ENCODE data around the gene KDM2A.

Gene KDM2A

GRCh38 chr11:67273260-67273990 is 154.4 kb downstream of the KDM2A start:
- no peak for DNase-seq (ENCODE audit: low spot score)

DNA sequence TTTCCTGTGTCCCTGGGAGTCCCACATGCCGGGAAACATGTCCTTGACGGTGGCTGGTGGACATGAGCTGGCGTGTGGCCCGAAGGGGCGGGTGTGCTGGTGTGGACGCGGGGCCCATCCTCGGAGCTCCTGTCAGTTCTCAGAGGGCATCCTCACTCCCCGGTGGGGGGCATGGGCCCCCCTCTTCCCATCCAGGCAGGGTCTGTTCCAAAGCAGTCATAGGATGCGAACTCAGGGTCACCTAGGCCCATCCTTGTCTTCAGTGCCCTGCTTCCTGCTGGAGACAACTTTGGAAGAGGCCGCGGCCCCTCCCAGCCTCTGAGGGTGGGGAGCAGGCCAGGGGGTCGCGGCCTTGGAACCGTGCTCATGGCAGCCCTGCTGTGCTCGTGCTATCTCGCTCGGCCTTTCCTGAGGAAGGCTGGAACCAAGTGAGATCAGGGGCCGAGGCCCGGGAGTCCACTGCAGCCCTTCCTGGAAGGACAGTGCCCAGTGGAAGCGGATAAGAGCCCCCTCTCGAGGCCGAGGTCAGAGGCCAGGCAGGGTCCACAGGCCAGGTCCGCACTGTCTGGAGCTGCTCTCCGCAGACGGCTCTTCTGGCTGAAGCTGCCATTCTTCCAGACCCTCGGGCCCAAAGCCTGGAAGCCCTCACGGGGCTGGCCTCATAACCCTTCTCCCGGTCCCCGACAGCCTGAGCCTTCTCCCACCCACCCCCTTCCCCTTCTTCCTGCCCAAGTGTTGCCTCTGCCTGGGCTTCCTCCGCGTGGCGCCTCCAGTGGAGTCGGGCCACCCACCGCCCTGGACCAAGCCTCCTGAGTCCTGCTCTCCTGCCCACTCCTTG is 155.9 kb downstream of the KDM2A start:
- DNase-seq (ENCODE audit: low spot score), result no peak

- no peak for DNase-seq (ENCODE audit: low spot score)
Observed at GRCh38 chr11:67275606-67276409, 156.7 kb downstream of the KDM2A start.

- peak; percentile 67 for DNase-seq (ENCODE audit: low spot score)
Observed at GRCh38 chr11:67276781-67277230, 157.7 kb downstream of the KDM2A start.

DNA sequence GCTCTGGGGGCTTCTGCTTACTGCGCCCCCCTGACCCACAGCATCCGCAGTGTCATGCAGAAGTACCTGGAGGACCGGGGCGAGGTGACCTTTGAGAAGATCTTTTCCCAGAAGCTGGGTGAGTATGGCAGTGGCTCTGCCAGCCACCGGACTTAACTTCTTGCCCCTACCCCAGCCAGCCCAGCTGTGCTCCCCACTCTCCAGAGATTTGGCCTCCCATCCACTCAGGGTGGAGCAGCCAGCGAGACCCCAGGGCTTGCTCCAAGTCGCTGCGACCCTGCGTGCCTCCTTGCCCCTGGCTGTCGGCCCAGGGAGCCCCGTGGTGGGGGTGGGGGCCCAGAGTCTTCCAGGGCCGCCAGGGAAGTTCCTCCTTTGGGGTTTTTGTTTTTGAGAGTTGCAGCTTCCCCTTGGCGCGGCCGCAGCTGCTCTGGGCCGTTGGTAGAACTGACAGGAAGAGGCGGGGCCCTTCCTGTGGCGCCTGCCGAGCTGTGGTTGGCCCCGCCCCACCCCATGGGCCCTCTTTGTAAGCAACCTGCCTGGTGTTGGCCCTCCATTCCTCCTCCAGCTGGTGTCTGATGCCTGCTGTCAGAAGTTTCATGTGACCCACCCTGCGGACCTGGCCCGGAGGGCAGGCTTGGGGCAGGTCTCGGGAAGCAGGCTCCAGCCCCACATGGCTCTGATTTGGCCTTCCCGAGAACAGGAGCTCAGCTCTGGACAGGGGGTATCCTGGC is 158.3 kb downstream of the KDM2A start:
- DNase-seq (ENCODE audit: low spot score), result peak; percentile 96

GRCh38 chr11:67278135-67278938 is 159.3 kb downstream of the KDM2A start:
- DNase-seq (ENCODE audit: low spot score), result no peak

DNA sequence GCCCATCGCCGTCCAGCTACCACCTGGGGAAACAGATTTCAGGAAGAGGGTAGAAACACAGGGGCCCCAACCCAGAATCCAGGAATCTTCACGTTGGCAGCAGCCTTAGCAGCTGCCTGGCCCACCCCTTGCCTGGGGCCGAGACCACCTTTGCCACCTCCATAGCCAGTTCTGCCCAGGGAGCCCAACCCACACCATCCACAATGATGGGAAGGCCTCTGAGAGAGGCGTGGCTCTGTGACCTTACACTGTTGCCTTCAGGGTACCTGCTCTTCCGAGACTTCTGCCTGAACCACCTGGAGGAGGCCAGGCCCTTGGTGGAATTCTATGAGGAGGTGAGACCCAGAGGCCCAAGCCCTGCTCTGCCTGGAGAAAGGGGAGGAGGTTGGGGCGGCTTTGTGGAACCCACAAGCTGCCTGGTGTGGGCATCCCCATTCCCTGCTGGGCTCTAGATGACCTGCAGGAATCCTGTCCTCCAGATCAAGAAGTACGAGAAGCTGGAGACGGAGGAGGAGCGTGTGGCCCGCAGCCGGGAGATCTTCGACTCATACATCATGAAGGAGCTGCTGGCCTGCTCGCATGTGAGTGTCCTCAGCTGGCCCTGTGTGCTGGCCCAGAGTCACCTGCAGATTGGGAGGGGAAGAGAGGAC is 160.0 kb downstream of the KDM2A start:
- DNase-seq (ENCODE audit: low spot score), result no peak

- no peak for DNase-seq (ENCODE audit: low spot score)
Observed at GRCh38 chr11:67279589-67280340, 160.7 kb downstream of the KDM2A start.

GRCh38 chr11:67280341-67280787 is 161.3 kb downstream of the KDM2A start:
- DNase-seq (ENCODE audit: low spot score), result no peak

DNA sequence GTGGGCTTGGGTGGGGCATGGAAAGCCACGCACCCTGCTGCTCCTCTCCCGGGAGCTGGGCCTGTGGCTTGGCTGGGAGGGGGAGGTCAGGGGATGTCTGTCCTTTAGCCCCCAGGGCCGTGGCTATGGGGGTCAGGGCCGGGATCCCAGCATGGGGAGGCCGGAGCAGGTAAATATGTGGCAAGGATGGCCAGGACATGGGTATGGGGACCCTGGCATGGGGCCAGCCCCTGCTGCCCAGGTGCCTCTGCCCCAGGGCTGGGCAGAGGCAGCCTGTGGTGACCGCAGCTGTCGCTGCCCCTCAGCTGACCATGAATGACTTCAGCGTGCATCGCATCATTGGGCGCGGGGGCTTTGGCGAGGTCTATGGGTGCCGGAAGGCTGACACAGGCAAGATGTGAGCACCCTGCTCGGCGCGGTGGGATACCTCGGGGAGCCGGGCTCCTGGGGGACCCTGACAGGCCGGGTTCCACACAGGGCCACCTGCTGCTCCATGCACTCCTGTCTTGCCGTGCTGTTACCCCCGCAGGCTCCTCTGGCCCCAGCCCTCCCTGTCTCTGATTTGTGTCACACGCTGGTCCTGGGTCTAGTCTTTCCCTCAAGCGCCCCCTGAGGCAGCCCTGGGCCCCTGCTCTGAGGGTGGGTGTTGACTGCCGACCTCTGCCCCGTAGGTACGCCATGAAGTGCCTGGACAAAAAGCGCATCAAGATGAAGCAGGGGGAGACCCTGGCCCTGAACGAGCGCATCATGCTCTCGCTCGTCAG is 161.9 kb downstream of the KDM2A start:
- no peak for DNase-seq (ENCODE audit: low spot score)

GRCh38 chr11:67281552-67282150 is 162.6 kb downstream of the KDM2A start:
- DNase-seq (ENCODE audit: low spot score), result no peak

GRCh38 chr11:67282155-67282875 is 163.3 kb downstream of the KDM2A start:
- no peak for DNase-seq (ENCODE audit: low spot score)

DNA sequence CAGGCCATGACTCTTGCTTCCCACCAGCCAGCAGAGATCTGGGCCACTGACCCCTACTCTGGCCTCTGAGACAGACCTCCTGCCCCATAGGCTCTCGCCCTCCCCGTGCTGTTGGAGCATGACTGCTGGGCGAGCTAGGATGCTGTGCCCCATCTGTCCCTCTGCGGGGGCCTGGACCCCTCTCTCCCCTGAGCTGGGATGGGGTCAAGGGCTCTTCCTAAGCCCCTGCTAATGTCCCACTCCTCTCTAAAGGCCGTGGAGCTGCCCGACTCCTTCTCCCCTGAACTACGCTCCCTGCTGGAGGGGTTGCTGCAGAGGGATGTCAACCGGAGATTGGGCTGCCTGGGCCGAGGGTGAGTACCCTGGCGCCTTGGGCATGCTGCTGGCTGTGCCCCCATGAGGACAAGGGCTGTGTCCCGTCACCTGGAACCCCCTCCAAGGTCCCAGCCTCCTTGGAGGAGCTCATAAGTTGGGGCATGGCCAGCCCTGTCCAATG is 163.9 kb downstream of the KDM2A start:
- no peak for DNase-seq (ENCODE audit: low spot score)

DNA sequence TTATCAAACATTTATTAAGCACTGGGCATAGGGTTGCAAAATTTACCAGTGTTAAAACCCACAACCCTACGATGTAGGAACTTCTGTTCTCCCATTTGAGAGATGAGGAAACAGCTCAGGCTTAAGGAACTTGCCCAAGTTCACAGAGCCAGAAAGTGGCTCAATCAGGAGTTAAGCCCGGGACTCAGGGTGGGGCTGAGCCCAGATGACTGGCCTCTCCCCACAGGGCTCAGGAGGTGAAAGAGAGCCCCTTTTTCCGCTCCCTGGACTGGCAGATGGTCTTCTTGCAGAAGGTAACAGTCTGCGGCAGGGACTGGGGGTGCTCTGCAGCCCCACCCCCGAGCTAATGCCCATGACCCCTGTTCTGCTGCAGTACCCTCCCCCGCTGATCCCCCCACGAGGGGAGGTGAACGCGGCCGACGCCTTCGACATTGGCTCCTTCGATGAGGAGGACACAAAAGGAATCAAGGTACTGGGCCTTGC is 164.5 kb downstream of the KDM2A start:
- DNase-seq (ENCODE audit: low spot score), result no peak

DNA sequence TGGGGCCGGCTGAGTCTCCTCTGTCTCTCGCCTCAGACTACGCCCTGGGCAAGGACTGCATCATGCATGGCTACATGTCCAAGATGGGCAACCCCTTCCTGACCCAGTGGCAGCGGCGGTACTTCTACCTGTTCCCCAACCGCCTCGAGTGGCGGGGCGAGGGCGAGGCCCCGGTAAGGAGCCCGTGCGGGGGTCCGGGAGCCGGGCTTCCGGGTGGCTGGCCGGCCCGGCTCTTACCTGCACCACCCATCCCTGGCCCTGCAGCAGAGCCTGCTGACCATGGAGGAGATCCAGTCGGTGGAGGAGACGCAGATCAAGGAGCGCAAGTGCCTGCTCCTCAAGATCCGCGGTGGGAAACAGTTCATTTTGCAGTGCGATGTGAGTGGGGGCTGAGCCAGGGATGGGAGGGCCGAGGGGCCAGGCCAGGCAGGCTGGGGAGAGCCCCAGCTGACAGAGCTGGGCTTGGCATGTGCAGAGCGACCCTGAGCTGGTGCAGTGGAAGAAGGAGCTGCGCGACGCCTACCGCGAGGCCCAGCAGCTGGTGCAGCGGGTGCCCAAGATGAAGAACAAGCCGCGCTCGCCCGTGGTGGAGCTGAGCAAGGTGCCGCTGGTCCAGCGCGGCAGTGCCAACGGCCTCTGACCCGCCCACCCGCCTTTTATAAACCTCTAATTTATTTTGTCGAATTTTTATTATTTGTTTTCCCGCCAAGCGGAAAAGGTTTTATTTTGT is 165.9 kb downstream of the KDM2A start:
- no peak for DNase-seq (ENCODE audit: low spot score)
